Activated naive CD8-positive, alpha-beta T cell (primary cell): Measurements from ENCODE around the gene UBAP1L.
A peak's percentile ranks its signal among the peaks of the same experiment; 100 is the strongest.

ENCODE experiments used
- H3K27ac Mint-ChIP-seq: one replicate; pipeline ENCODE4 v1.8.0; 2021; ENCODE audit warnings: mixed read lengths
- H3K27me3 Mint-ChIP-seq: one replicate; pipeline ENCODE4 v1.8.0; 2021; ENCODE audit warnings: mixed read lengths
- H3K36me3 Mint-ChIP-seq: one replicate; pipeline ENCODE4 v1.8.0; 2021; ENCODE audit warnings: mixed read lengths
- H3K4me1 Mint-ChIP-seq: one replicate; pipeline ENCODE4 v1.8.0; 2021; ENCODE audit warnings: low read depth, mixed read lengths
- H3K4me3 Mint-ChIP-seq: one replicate; pipeline ENCODE4 v1.8.0; 2021; ENCODE audit warnings: mild to moderate bottlenecking, mixed read lengths
- H3K9me3 Mint-ChIP-seq: one replicate; pipeline ENCODE4 v1.8.0; 2021; ENCODE audit warnings: low read depth, mixed read lengths

The UBAP1L gene

GRCh38 chr15:65068403-65068788 lies 46.6 kb downstream of the UBAP1L start:
- Mint-ChIP-seq H3K27me3 (peaks cover 12% of the 10 kb centered on the region), H3K27ac (no peak overlapping the region)

GRCh38 chr15:65067645-65068402 lies 47.2 kb downstream of the UBAP1L start, which contains the start of gene RASL12:
Gene RASL12, minus strand, starts transcription at chr15:65067991. Its CDS starts 156 bp downstream, at chr15:65067835.
- Mint-ChIP-seq H3K4me1 (peaks cover 8% of the 10 kb centered on the region), H3K9me3 (no peaks in the 10 kb centered on the region), H3K27ac (no peak within 1 kb of the TSS), H3K36me3 (no peaks in the 10 kb centered on the region), H3K27me3 (peaks cover 14% of the 10 kb centered on the region), H3K4me3 (peak within 1 kb of the TSS; percentile 63)

More at GRCh38 chr15:65068403-65068788, 46.6 kb downstream of the UBAP1L start:
- Mint-ChIP-seq H3K4me1 (peaks cover 8% of the 10 kb centered on the region), H3K9me3 (no peaks in the 10 kb centered on the region), H3K36me3 (no peaks in the 10 kb centered on the region), H3K4me3 (peak overlapping the region; percentile 63)

DNA sequence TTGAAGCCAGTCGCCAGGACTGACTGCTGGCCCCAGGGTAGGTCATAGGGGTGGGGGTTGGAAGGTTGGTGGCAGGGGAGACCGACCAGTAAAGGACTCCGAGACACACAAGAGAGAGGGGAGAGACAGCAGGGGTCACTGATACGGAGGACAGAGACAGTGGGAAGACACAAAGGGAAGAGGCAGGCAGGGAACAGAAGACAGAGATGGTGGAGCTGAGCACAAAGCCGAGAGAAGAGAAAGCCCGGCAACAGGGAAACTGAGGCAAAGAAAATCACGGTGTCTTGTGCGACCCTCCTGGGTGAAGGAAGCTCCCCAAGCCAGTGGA lies 47.7 kb downstream of the UBAP1L start:
- no peak overlapping the region for H3K27ac Mint-ChIP-seq
- H3K4me1 Mint-ChIP-seq = peaks cover 8% of the 10 kb centered on the region
- H3K4me3 Mint-ChIP-seq = peak overlapping the region; percentile 63
- peaks cover 14% of the 10 kb centered on the region for H3K27me3 Mint-ChIP-seq
- no peaks in the 10 kb centered on the region for H3K36me3 Mint-ChIP-seq
- H3K9me3 Mint-ChIP-seq = no peaks in the 10 kb centered on the region

DNA sequence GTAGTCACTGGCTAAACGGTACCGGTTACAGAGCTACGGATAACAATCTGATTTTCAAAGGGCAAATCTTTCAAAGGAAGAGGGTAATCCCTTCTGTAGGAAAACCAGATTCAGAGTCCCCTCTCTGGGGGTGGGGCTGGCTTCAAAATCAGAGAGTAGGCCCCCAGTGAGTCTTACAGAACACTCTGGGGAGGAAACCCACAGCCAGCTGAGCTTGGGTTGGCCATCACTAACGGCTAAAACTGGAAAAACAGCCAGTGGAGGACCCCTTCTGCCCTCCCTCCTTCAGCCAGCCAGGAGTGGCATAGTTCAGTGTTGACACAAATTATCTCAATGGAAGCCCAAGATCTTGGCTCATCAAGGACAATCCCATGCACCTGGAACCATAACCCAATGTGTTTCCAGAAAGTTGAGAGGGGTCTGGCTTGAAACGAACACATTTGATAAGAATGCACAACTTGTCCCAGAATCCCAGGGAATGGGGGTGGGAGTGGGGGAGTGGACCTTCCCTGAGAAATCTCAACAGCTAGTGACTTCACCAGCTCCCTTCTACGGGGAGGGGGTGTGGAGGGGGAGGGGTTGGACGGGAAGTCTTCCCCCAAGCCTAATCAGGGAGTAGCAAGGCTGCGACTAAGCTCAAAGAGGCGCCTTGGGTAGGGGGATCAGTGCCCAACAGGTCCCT lies 48.2 kb downstream of the UBAP1L start:
- Mint-ChIP-seq H3K9me3 (no peaks in the 10 kb centered on the region), H3K4me3 (peak overlapping the region; percentile 63), H3K36me3 (no peaks in the 10 kb centered on the region), H3K27ac (no peak overlapping the region), H3K27me3 (peaks cover 14% of the 10 kb centered on the region), H3K4me1 (peaks cover 8% of the 10 kb centered on the region)

DNA sequence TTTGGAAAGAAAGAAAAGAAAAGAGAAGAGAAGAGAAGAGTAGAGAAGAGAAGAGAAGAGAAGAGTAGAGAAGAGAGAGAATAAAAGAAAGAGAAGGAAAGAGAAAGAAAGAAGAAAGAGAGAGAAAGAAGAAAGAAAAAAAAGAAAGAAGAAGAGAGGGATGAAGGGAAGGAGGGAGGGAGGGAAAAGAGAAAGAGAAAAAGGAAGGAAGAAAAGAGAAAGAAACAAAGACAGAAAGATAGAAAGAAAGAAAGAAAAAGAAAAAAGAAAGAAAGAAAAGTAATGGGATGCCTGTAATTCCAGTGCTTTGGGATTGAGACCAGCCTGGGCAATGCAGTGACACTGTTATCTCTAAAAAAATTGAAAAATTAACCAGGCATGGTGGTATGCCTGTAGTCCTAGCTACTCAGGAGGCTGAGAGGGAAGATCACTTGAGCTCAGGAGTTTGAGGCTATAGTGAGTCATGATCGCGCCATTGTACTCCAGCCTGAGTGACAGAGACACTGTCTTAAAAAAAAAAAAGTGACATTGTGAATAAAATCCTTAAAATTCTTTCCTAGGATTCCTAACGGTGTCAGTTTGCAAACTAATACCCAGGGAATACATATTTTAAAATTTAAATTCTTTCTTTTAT lies 48.9 kb downstream of the UBAP1L start:
- Mint-ChIP-seq H3K27me3 (peaks cover 14% of the 10 kb centered on the region), H3K4me1 (peaks cover 8% of the 10 kb centered on the region), H3K9me3 (no peaks in the 10 kb centered on the region), H3K27ac (no peak overlapping the region), H3K4me3 (no peak overlapping the region), H3K36me3 (no peaks in the 10 kb centered on the region)

DNA sequence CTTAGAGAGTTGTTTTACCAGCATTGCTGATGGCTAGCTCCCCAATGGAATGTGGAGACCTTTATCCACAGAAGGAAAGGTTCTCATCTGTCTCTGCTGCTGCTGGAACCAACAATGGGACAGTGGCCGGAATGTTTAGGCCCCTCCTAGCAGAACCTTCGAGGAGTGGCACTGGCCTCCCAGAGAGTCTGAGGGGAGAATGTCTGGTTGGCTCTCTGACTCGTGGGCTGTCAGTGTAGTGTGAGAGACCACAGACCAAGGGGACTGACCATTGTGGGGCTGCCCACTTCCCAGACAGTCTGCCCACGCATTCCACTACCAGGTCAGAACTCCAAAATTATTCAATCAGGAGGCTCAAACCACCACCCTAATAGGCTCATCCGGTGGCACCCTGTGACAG lies 52.3 kb downstream of the UBAP1L start:
- Mint-ChIP-seq H3K4me3 (no peak overlapping the region), H3K36me3 (no peaks in the 10 kb centered on the region), H3K9me3 (no peaks in the 10 kb centered on the region), H3K4me1 (peaks cover 3% of the 10 kb centered on the region), H3K27ac (no peak overlapping the region), H3K27me3 (peaks cover 8% of the 10 kb centered on the region)

- Mint-ChIP-seq H3K9me3 (no peaks in the 10 kb centered on the region), H3K4me3 (no peak overlapping the region), H3K36me3 (no peaks in the 10 kb centered on the region), H3K27ac (no peak overlapping the region), H3K27me3 (peaks cover 5% of the 10 kb centered on the region), H3K4me1 (no peaks in the 10 kb centered on the region)
These were observed 52.9 kb downstream of the UBAP1L start for GRCh38 chr15:65062061-65062460.

GRCh38 chr15:65060641-65061397 lies 54.2 kb downstream of the UBAP1L start:
- no peaks in the 10 kb centered on the region for H3K9me3 Mint-ChIP-seq
- no peak overlapping the region for H3K4me3 Mint-ChIP-seq
- H3K4me1 Mint-ChIP-seq = no peaks in the 10 kb centered on the region

GRCh38 chr15:65059931-65060596 lies 54.9 kb downstream of the UBAP1L start:
- H3K27ac Mint-ChIP-seq = no peak overlapping the region
- H3K9me3 Mint-ChIP-seq = no peaks in the 10 kb centered on the region

More at GRCh38 chr15:65060641-65061397, 54.2 kb downstream of the UBAP1L start:
- Mint-ChIP-seq H3K27me3 (peaks cover 3% of the 10 kb centered on the region), H3K36me3 (no peaks in the 10 kb centered on the region), H3K27ac (no peak overlapping the region)

DNA sequence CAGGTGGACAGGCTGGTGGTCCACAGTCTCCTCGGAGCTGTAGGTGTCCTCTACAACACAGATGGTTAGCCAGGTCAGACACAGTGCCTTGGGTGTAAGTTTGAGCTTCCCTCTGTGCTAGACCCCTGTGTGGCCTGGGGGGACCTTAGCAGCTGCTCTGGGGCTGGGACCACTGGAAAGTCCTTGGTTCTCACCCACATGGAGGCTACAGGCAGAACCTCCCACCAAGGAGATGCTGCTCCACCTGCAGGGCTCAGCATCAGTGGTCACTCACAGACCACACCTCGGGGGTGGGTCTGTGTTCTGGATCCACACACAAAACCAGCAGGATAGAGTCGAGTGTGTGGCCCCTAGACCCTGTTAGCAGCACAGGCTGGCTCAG lies 55.6 kb downstream of the UBAP1L start:
- Mint-ChIP-seq H3K4me1 (no peaks in the 10 kb centered on the region), H3K27ac (no peak overlapping the region), H3K27me3 (peaks cover 3% of the 10 kb centered on the region), H3K36me3 (no peaks in the 10 kb centered on the region), H3K4me3 (no peak overlapping the region), H3K9me3 (no peaks in the 10 kb centered on the region)

More at GRCh38 chr15:65059931-65060596, 54.9 kb downstream of the UBAP1L start:
- H3K4me1 Mint-ChIP-seq = no peaks in the 10 kb centered on the region
- H3K27me3 Mint-ChIP-seq = peaks cover 3% of the 10 kb centered on the region
- no peaks in the 10 kb centered on the region for H3K36me3 Mint-ChIP-seq
- no peak overlapping the region for H3K4me3 Mint-ChIP-seq

DNA sequence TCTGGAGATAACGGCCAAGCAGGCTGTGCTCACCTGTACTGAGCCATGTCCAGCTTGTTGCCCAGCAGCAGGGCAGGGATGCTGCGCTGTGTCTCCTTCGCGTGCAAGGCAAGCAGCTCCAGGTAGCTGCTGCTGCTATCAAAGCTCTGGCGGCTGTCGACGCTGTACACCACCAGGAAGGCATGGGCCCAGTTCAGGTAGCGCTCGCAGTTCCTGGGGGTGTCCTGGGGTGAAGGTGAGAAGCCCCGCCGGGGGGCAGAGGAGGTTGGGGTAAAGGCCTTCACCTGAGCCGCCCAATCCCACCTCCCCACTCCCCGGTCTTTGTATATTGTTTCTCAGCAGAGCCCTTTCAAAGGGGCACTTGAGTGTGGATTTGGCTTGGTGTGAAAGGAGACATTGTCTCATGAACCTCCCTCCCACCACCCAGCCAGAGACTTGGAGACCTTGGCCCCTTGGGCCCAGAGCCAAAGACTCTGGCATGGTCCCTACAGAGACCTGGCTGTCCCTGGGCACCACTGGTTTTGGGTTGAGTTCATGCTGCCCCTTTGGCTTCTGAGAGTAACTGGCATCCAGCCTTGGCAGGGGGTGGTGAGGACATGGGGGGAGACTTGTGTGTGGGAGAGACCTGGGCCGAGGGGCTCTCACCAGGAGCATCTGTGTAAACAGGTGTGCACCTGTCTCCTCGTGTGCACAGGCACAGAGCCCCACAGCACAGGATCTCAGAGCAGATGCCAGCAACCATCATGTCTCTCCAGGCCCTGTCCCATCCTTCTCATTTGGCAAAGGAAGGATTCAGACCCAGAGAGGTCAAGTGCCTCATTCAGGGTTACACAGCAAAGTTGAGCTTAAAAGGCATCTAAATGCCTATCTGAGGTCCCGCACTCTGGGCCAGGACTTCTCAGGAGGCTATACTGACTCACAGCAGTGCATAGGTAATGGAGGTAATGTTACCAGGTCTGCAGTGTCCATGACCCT lies 56.3 kb downstream of the UBAP1L start:
- H3K4me1 Mint-ChIP-seq = no peaks in the 10 kb centered on the region

DNA sequence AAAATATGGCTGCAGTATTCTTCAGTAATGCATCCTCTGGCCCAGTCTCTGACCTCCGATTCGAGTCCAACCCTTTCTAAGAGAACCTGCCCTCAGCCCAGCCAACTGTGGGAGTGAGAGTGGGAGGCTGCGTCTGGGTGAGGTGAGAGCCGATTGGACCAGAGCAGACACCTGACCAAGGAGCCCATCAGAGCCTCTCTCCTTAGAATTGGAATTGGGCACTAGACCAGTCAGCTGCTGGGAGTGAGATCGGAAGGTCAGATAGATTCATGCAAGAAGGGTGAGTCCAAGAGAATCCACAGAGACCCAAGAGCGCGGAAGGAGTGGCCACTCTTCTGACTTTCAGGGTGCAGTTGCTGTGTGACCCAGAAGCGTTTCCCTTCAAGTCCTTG lies 57.5 kb downstream of the UBAP1L start:
- no peak overlapping the region for H3K27ac Mint-ChIP-seq
- H3K27me3 Mint-ChIP-seq = no peaks in the 10 kb centered on the region
- no peak overlapping the region for H3K4me3 Mint-ChIP-seq
- no peaks in the 10 kb centered on the region for H3K9me3 Mint-ChIP-seq
- H3K4me1 Mint-ChIP-seq = no peaks in the 10 kb centered on the region
- H3K36me3 Mint-ChIP-seq = no peaks in the 10 kb centered on the region

More for the DNA sequence above, 56.3 kb downstream of the UBAP1L start:
- H3K36me3 Mint-ChIP-seq = no peaks in the 10 kb centered on the region
- H3K27me3 Mint-ChIP-seq = peaks cover 3% of the 10 kb centered on the region
- H3K27ac Mint-ChIP-seq = no peak overlapping the region
- H3K4me3 Mint-ChIP-seq = no peak overlapping the region
- no peaks in the 10 kb centered on the region for H3K9me3 Mint-ChIP-seq

DNA sequence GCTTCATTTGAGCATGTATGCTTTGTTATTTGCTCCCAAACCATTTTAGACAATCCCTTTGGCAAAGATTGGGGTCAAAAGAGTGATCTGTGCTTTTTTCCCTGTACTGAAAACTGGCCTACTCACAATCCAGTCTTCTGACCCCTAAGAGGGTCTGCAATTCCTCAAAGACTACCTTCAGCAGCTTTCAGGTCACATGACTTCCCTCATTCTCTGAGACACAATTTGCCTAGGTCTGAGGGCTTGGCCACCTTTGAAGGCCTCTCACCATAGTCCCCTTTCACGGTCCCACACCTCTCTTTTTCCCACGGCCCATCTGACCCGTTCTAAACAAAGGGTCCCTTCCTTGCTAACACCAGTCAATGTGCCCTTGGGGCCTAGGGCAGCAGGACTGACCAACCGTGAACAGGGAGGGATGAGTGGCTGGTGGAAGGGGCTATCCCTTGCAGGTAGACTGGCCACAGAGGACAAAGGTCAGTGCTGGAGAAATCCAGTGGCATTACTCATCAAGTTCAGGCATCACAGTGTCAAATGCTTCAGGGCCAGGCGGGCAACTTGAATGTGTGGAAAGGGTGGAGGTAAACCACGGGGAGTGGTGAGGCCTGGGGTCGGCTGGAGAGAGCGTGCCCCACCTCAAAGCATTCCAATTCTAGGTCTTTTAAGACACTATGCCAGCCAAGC lies 58.0 kb downstream of the UBAP1L start:
- H3K36me3 Mint-ChIP-seq = no peaks in the 10 kb centered on the region
- no peaks in the 10 kb centered on the region for H3K27me3 Mint-ChIP-seq
- no peaks in the 10 kb centered on the region for H3K9me3 Mint-ChIP-seq
- H3K27ac Mint-ChIP-seq = no peak overlapping the region
- no peak overlapping the region for H3K4me3 Mint-ChIP-seq
- H3K4me1 Mint-ChIP-seq = no peaks in the 10 kb centered on the region
